ENCODE measurements around the gene CRB2. TPM values are rescaled to one million over a fixed set of nuclear protein-coding genes. Genes with fewer than 3 reads are reported as not detected.

CRB2 gene
- total RNA-seq, 6 experiments from 2014 or later, result not detected

GRCh38 chr9:123365287-123365880, 9.4 kb downstream of the CRB2 start:
- H3K4me3 ChIP-seq, result no peak overlapping the region
- no peak overlapping the region for H3K27ac ChIP-seq
- H3K9me3 ChIP-seq, result no peaks in the 10 kb centered on the region
- no peaks in the 10 kb centered on the region for H3K36me3 ChIP-seq
- H3K4me1 ChIP-seq, result no peaks in the 10 kb centered on the region
- no peaks in the 10 kb centered on the region for H3K27me3 ChIP-seq
- WGBS (ENCODE audit: insufficient coverage, low coverage, low lambda C conversion rate, missing lambda C conversion rate), result 76% methylated on average over 6 of the region's 12 CpGs
- TF ChIP-seq, protein P1, sequence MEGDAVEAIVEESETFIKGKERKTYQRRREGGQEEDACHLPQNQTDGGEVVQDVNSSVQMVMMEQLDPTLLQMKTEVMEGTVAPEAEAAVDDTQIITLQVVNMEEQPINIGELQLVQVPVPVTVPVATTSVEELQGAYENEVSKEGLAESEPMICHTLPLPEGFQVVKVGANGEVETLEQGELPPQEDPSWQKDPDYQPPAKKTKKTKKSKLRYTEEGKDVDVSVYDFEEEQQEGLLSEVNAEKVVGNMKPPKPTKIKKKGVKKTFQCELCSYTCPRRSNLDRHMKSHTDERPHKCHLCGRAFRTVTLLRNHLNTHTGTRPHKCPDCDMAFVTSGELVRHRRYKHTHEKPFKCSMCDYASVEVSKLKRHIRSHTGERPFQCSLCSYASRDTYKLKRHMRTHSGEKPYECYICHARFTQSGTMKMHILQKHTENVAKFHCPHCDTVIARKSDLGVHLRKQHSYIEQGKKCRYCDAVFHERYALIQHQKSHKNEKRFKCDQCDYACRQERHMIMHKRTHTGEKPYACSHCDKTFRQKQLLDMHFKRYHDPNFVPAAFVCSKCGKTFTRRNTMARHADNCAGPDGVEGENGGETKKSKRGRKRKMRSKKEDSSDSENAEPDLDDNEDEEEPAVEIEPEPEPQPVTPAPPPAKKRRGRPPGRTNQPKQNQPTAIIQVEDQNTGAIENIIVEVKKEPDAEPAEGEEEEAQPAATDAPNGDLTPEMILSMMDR (IDR thresholded peaks at IDR 0.05), result no peak
- TF ChIP-seq POLR2A (IDR thresholded peaks at IDR 0.05), result no peak
- no peak for ATAC-seq
- intact Hi-C loops (cut with DNase I), result no loop called here
- DNase-seq, result no peak

DNA sequence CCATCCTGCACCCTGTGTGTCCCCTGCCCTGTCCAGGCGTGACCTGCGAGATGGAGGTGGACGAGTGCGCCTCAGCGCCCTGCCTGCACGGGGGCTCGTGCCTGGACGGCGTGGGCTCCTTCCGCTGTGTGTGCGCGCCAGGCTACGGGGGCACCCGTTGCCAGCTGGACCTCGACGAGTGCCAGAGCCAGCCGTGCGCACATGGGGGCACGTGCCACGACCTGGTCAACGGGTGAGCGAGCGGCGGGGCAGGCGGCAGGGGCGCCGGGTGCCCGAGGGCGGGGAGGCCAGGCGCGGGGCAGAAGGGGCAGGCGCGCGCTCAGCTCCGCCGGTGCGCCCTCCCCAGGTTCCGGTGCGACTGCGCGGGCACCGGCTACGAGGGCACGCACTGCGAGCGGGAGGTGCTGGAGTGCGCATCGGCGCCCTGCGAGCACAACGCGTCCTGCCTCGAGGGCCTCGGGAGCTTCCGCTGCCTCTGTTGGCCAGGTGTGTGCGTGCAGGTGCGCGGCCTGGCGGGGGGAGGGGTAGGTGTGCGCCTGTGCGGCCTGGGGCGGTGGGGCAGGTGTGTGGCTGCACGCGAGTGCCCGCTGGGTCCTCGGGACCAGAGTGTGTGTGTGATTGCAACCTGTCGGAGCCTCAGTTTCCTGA, 10.0 kb downstream of the CRB2 start:
- Histone ChIP-seq H3K4me3 (no peak overlapping the region), H3K36me3 (no peaks in the 10 kb centered on the region), H3K9me3 (no peaks in the 10 kb centered on the region), H3K27ac (no peak overlapping the region), H3K27me3 (no peaks in the 10 kb centered on the region), H3K4me1 (no peaks in the 10 kb centered on the region)
- ATAC-seq, result no peak
- no peak for DNase-seq
- intact Hi-C loops (cut with DNase I), result no loop called here
- 80% methylated on average over 3 of the region's 67 CpGs for WGBS (ENCODE audit: insufficient coverage, low coverage, low lambda C conversion rate, missing lambda C conversion rate)
- TF ChIP-seq, protein P1 (IDR thresholded peaks at IDR 0.05), result no peak
- no peak for TF ChIP-seq POLR2A (IDR thresholded peaks at IDR 0.05)

DNA sequence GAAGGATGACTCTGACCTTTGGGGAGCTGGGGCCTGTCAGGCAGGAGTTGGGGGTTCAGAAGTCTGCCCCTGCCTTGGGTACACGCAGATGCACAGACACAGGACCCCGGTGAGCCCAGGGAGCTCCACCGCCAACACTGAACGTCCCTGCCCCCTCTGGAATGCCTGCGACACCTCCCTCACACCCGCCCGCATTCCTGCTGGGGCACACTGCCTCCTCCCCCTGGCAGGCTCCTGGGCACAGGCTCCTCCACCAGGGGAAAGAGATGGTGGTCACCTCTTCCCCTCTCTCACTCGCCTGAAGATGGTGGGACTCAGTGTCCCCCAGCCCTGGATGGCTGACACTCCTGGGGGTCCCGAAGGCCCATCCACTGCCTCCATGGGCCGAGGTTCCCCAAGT, 12.0 kb downstream of the CRB2 start:
- ATAC-seq (no peak), DNase-seq (no peak)
- no CpG with 5 or more reads among the region's 10 CpGs for WGBS (ENCODE audit: insufficient coverage, low coverage, low lambda C conversion rate, missing lambda C conversion rate)
- no peak overlapping the region for H3K27ac ChIP-seq
- H3K9me3 ChIP-seq, result no peaks in the 10 kb centered on the region
- TF ChIP-seq, protein P1 (IDR thresholded peaks at IDR 0.05), result no peak
- TF ChIP-seq POLR2A (IDR thresholded peaks at IDR 0.05), result no peak
- H3K36me3 ChIP-seq, result no peaks in the 10 kb centered on the region
- intact Hi-C loops (cut with DNase I), result no loop called here
- no peak overlapping the region for H3K4me3 ChIP-seq
- no peaks in the 10 kb centered on the region for H3K4me1 ChIP-seq
- H3K27me3 ChIP-seq, result no peaks in the 10 kb centered on the region

GRCh38 chr9:123368536-123369153, 12.6 kb downstream of the CRB2 start:
- WGBS (ENCODE audit: insufficient coverage, low coverage, low lambda C conversion rate, missing lambda C conversion rate), result no CpG with 5 or more reads among the region's 6 CpGs
- no peak for DNase-seq
- Histone ChIP-seq H3K36me3 (no peaks in the 10 kb centered on the region), H3K4me3 (no peak overlapping the region), H3K27me3 (no peaks in the 10 kb centered on the region), H3K4me1 (no peaks in the 10 kb centered on the region), H3K27ac (no peak overlapping the region), H3K9me3 (no peaks in the 10 kb centered on the region)
- no peak for TF ChIP-seq POLR2A (IDR thresholded peaks at IDR 0.05)
- TF ChIP-seq, protein P1 (IDR thresholded peaks at IDR 0.05), result no peak
- intact Hi-C loops (cut with DNase I), result no loop called here
- ATAC-seq, result no peak
